ENCODE data around the gene PRDM7.

- TF ChIP-seq NR3C1 (CRISPR knock-in tag; conservative IDR thresholded peaks at IDR 0.05; ENCODE audit: low read depth) = no peak
- TF ChIP-seq ZNF281 (CRISPR knock-in tag; IDR thresholded peaks at IDR 0.05) = no peak
- TF ChIP-seq CTCF (IDR thresholded peaks at IDR 0.05) = no peak
- TF ChIP-seq ATF3 (CRISPR knock-in tag; conservative IDR thresholded peaks at IDR 0.05) = no peak
- TF ChIP-seq ESRRA (CRISPR knock-in tag; IDR thresholded peaks at IDR 0.05; ENCODE audit: borderline replicate concordance) = no peak
- no peak for TF ChIP-seq CREM (CRISPR knock-in tag; IDR thresholded peaks at IDR 0.05)
These were observed 66.2 kb downstream of the PRDM7 start for GRCh38 chr16:90010676-90011507.

All from WTC11 (cell line).